NOMO-1 treated with DMSO at 0.1 percent for 48 hours (cell line): ENCODE results near the gene IL13RA1.
"Not testable (repeated sequence)": the region's sequence is repeated elsewhere in the genome, so short reads cannot be mapped to it uniquely, and the experiment has no call there.

Source experiments
- DNase-seq: peaks from one replicate; lab custom pipeline; 2025; ENCODE audit not compliant: unreplicated experiment; lab: John Stamatoyannopoulos, UW

Gene IL13RA1

DNA sequence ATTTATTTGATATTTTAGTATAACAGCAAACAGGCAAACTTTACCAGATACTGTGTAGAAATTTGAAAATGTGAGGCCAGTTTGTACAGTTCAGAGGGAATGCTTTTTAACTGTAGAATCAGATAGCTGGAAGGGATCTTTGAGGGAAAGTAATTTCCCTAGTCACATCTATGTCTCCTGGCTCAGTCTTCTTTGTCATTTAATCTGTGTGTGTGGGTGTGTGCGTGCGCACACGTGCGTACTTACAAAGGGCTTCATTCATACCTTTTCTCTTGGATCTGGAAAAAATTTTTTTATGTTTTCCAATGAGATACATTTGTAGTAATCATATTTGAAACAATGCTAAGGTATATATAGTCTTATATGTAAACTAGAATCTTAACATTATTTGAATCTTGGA lies 44.6 kb downstream of the IL13RA1 start:
- no peak for DNase-seq

- DNase-seq: no peak
Measured at GRCh38 chrX:118773782-118774181, 46.4 kb downstream of the IL13RA1 start.

- no peak for DNase-seq
Measured at GRCh38 chrX:118779581-118779980, 52.2 kb downstream of the IL13RA1 start.

GRCh38 chrX:118780509-118780908 lies 53.1 kb downstream of the IL13RA1 start:
- DNase-seq: no peak

DNA sequence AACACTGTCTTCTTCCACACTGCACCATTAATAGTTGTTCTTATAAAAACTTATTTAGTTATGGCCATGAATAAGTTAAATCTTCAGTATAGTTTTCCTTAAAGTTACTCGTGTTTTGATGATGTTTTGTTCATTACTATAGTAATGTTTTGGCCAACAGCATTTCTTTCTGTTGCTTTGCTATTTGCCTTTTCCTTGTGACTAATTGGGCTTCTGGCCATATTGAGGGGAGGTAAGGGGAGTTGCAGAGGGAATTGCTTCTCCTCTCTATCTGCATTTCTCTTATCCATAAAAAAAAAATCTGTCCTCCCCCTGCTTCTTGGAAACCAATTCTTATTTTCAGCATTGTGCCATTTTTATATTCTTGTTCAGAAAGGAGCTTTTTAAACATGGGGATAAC lies 53.5 kb downstream of the IL13RA1 start:
- no peak for DNase-seq

- DNase-seq: no peak
Measured at GRCh38 chrX:118795528-118796280, 68.3 kb downstream of the IL13RA1 start.

- peak; percentile 47 for DNase-seq
Measured at GRCh38 chrX:118802857-118803256, 75.5 kb downstream of the IL13RA1 start.

DNA sequence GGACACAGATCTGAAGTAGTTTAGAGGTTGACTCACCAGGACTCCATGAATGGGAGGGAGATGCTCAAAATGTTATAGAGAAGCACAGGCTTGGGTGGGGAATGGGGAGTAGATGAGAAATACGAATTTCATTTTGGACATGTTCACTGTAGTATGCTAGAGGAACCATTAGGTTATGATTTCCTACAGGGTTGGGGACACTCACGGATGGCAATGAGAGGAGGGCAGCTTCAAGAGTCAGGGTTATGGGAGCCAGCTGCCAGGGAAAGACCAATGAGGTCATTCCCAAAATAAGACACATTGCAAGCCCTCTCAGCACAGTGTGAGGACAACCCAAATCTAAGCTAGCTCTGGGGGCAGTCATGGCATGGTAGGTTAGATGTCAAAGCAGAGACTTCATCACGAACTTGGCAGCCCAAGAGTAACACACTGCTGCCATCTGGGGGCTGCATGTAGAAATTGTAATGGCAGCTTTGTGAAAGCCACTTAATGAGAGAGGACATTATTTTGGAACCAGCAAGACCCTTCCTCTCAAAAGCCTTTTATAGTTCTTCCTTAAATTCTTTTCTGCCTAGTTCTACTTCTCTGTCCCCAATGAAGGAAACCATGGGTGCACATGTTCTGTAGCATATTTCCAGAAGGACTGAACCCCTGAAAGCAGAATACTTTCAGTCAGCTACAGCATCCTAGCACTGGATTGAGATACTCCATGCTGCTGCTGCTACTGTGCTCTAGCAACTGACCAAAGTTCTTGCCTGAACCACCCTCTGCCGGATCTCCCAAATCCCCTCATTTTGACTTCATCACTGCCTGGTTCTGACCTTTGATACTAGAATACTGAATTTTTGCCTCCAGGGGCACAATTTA lies 80.0 kb downstream of the IL13RA1 start:
- peak; percentile 60 for DNase-seq

DNA sequence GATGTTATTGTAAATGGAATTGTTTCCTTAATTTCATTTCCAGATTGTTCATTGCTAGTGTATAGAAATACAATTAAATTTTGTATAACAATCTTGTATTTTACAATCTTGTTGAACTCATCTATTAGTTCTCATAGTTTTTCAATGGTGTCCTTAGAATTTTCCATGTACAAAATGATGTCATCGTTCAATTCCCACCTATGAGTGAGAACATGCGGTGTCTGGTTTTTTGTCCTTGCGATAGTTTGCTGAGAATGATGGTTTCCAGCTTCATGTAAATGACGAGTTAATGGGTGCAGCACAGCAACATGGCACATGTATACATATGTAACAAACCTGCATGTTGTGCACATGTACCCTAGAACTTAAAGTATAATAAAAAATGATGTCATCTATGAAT lies 89.9 kb downstream of the IL13RA1 start:
- not testable (repeated sequence) for DNase-seq

DNA sequence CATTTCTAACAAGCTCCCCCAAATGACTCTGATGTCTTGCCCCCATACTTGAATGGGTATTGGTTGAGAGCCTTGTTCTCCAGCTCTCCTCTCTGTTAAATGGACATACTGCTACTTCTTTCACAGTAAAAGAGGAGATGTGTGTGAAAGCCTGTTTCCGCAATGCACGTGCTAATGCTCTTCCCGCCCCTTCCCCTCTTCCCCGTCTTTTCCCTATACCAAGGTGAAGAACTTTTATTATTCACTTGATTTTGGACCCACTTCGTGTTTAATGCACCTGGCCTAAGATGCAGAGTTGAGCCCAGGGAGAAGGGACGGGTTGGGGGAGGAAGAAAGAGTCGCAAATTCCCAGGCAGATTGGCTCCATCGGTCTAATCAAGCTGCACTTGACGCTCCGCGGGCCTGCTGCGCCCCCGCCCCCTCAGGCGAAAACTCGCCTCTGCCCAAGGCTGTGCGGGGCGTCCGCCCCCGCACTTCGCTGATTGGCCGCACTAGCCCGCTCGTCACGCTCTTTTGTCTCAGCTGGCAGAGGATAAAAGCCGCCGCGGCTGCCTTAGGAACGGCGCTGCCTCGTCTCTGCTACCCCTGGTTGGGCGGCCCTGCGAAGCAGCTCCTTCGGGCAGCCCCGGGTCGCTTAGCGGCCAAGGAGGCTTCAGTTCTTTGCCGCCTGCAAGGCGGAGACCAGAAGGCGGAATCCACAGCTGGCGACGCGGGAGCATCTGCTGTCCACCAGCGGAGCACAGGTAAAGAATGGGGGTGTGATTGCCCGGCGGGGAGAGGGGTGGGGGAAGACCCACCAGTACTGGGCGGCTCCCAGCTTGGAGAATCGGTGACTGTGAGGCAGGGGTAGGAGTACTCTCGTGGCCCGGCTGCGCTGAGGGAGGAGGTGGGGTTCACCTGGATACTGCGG lies 96.1 kb downstream of the IL13RA1 start, which contains the start of gene ZCCHC12:
Gene ZCCHC12, plus strand, starts transcription at position 562 of the 910 bp plus-strand sequence. CDS start 1,421 bp downstream, outside the sequence.
- DNase-seq: peak; percentile 9

DNA sequence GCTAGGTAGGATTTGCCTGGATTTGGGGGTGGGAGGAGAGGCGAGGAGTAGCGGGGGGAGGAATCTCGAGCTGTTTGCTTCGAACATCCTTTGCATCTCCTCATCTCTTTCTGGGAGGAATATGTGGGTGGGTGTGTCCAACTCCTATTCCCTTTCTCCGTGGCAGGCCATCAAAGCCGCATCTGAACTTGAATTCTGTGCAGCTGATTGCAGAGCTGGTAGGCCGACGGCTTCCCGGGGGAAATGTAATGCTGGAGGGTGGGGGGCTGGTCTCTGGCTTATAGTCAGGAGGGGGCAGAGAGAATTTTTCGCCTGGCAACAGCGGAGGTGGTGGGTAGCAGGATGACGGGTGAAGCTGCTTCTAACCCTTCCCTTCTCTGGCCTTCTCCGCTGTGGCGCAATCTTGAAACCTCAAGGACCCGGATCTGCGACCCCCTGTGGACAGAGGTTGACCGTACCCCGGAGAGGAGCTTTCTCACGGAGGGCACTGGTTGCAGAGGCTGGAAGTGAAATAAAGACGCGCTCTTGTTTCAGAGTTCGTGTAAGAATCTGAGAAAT lies 96.8 kb downstream of the IL13RA1 start:
- no peak for DNase-seq

- DNase-seq: no peak
Measured at GRCh38 chrX:118825227-118825626, 97.8 kb downstream of the IL13RA1 start.

DNA sequence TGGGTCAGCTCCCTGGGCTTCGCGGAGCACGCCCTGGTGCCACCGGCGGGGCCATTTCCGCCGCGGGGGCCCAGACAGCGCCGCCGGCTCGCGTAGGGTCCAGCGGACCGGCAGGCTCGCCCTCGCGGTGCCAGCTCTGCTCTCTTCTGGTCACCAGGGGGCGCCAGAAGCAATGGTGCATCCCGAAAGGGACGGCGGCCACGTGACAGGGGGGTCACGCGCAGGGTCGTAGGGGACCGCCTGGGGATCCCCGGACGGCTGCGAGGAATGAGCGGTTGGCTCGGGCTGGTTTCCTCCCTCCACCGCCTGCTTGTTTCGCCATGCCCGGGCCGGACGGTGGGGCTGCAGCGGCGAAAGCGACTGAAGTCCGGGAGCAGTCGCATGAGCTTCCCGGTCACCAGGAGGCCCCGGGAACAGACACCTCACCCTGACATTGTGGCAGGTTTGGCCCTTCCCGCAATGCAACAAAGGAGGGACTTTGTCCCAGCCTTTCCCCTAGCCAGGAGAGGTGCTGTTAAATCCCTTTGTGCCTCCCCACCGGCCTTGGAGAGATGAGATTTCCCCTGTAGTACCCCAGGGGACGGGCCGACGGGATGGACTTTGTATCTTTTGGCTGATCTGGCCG lies 112.0 kb downstream of the IL13RA1 start:
- DNase-seq: peak; percentile 19
